ENCODE data around the gene FILIP1L.
"Not testable (repeated sequence)": the region's sequence is repeated elsewhere in the genome, so short reads cannot be mapped to it uniquely, and the experiment has no call there.

The FILIP1L gene

DNA sequence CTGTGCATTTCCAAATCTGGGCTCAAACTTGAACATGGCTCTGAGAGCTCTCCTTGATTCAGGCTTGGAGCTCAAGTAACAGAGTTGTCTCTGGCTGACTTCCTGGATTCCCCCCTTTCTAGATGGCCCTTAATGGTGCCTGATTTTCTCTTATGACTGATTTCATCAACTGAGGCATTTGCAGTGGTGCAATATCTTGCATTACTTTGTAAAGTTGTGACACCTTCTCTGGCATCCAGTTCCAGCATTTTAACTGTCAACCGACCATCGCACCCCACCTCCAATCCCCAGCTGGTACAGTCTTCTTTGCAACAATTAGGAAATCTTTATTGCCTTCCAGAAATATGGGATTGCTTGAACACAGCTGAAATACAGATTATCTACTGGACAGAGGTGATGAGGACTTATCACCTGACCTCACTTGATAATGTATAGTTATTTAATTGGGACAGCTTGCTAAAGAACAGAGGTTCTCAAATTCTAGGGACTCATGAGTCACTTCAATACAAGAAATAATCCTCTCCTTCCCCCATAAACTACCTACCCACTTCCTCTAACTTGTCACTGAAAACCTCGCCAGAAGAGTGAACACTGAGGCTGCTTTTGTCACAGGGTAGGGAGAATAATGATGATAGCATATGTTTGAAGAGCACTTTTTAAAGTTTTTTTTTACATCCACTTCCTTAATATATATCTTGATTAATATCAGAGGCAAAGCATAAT, 41.8 kb downstream of the FILIP1L start:
- no peak for DNase-seq

DNA sequence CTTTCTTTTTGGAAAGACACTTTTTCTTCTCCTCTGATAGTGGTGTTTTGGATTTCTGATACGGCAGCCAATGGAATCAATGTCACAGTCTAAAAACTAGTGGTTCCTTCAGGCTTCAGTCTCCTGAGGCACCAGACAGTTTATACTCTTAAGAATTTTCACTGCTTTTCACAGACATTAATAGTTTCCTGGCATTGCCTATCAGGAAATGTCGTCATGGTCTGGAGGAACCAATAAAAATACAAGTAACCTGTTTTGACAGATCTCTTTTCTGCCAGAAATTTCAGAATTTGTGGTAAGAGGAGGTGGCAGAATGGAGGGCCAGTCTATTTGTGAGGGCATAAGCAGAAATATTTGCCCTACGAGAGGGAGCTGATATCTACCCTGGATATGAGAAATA, 44.8 kb downstream of the FILIP1L start:
- no peak for DNase-seq

DNA sequence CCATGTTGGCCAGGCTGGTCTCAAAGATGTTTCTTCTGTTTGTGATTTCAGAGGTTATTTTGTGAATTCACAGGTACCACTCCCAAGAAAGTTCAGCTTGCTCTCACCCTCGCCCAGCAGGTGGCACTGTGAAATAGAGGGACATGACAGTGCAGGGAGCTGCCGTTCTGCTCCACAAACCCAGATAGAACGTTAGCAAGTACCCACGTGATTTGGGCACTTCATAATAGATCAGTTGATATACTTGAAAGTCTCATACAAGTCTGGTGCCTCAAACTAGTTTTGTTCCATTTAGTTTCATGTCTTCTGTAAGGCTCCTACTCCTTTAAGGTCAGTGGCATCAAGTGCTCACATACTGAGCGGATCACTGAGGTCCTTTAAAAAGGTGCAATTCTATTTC, 45.5 kb downstream of the FILIP1L start:
- DNase-seq, result peak; percentile 91

GRCh38 chr3:100067589-100067988, 46.7 kb downstream of the FILIP1L start:
- DNase-seq, result no peak

- no peak for DNase-seq
These were observed 50.3 kb downstream of the FILIP1L start for GRCh38 chr3:100063929-100064461.

- no peak for DNase-seq
These were observed 51.6 kb downstream of the FILIP1L start for GRCh38 chr3:100062665-100063064.

- DNase-seq, result no peak
These were observed 53.4 kb downstream of the FILIP1L start for GRCh38 chr3:100060685-100061484.

DNA sequence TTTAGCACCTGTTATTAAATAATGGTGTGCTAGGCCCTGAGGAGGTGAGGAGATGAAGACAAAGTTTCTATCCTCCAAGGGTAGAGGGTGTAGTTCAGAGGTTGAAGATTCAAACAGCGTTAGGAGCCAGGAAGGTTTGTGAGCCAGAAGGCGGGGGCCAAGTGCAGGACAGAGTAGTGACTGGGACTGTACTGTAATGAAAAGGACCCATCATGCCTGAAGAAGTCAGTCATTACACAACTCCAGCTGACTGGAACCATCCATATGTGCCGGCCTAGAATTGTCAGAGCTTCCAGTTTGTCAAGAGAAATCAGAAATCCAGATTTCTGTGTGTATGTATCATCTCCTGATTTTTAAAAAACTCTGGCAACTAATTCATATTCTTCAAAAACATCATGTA, 54.8 kb downstream of the FILIP1L start:
- no peak for DNase-seq

DNA sequence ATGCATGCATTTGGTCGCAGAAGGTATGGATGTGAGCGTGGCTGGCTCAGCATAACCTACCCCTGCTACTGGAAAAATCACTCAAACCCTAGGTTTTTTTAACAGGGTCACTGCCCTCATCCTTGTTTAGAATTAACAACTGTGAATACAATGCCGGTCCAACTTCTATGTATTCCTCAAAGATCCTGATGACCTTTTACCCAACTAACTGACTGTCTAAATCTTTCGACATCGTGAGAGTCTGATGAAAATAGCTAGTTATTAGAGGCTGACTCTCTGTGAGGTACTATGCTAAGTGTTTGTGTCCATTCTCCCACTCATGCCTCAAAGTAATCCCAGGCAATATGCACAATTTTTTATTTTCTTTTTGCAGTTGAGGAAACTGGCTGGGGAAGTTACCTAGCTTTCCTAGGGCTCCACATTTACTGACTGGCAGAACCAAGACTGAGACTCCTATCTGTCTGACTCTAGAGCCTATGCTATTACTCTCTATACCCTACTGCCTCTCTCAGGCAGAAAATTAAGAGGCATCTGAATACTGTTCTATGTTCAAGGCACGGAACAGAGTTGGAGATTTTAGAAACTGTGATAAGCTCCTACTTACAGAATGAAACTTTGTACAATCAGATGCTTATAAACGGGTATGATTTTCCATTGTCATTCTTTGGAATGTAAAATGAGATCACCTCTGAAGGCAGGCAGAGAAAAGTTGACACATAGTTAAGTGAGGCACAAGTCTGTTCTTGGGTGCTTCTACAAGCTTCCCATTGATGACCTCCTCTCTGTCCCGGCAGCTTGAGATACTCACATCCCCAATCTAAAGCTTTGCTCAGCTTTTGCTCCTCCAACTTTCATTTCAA, 56.4 kb downstream of the FILIP1L start:
- DNase-seq, result no peak

- no peak for DNase-seq
These were observed 60.2 kb downstream of the FILIP1L start for GRCh38 chr3:100053951-100054620.

DNA sequence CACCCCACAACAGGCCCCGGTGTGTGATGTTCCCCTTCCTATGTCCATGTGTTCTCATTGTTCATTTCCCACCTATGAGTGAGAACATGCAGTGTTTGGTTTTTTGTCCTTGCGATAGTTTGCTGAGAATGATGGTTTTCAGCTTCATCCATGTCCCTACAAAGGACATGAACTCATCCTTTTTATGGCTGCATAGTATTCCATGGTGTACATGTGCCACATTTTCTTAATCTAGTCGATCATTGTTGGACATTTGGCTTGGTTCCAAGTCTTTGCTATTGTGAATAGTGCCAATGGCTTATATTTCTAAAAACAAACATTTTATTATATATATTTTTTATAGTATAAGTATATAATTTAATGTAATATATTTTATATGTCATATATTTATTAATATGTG, 62.8 kb downstream of the FILIP1L start:
- DNase-seq, result not testable (repeated sequence)

DNA sequence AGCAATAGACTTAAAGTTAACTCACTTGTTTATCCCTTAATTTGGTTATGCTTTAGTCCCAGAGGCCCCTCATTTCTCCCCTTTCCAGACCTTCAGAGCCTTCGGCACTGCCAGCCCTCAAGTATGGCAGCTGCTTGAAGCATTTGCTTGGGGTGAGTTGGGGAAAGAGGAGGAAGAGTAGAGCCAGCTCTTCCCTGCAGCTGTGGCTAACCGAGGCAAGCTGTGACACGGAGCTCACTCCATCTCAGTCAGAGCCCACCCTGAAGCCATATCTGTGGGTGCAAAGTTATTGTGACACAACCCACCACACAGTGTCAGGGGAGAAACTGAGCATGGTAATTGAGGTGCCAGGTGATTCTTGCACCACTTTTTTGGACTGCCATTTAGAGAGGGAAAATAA, 66.1 kb downstream of the FILIP1L start:
- no peak for DNase-seq

DNA sequence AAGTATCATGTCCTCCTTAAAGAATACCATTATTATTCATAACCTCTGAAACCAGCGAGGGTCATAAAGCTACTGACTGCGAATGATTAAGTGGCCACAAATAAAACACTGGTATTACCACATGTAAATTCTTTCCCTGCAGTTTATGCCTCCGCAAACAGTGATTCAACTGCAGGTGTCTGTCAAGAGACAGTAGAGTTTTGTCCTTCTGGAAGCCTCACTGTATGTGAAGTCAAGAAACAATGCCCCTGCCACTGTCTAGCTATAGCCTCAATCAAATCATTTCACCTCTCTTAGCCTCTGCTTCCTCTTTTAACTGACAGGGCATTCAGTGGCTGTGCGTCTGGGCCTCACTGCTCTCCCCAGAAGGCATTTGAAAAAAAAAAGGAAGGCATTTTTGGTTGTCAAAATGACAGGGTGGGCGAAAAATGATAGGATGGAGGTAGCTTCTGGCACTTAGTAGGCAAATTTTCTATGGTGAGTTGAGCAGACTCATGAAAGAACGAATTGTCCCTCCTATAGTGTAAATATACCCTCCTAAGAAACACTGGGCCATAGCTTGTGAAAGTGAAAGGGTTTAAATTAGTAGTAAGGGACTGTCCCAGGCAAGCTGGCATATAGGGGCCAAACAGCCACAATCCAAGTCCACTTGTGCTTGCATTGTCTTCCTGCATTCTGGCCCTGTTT, 66.7 kb downstream of the FILIP1L start:
- DNase-seq, result no peak

DNA sequence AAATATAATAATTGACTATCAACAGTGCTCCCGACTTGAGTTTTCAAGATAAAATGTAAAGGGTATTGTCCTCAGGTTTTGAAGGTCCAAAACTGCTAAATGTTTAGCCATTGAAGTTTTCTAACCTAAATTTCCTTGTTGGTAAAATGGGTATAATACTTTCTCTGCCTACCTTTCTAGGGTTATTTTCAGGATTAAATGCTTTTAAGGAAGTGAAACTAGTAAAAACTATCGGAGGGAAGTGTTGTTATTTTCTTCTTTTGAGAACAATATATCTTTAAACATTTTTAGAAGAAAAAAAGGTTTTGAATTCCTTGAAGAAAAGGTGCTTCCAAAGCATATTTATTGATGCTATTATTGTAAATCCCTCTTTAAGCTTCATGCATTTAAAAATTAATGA, 67.3 kb downstream of the FILIP1L start:
- no peak for DNase-seq

GRCh38 chr3:100045696-100046095, 68.6 kb downstream of the FILIP1L start:
- DNase-seq, result no peak

DNA sequence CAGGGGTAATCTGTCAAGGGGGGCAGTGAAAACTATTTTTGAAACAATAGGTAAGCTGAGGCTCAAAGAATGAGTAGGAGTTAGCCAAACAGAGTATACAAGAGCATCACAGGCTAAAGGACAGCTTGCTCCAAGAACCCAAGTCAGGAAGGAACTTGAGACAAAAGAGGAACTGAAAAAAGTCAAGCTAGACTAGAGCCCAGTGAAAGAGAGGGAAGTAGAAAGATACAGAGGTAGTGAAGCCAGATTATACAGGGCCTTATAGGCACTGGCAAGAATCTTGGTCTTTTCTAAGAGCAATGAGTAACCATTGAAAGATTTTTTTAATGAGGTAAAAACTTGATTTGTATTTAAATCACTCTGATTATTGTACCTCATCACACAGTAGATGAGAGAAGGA, 69.9 kb downstream of the FILIP1L start:
- no peak for DNase-seq

GRCh38 chr3:100043271-100043670, 71.0 kb downstream of the FILIP1L start:
- DNase-seq, result no peak

GRCh38 chr3:100042166-100042981, 71.9 kb downstream of the FILIP1L start:
- DNase-seq, result no peak

- DNase-seq, result no peak
These were observed 73.0 kb downstream of the FILIP1L start for GRCh38 chr3:100041328-100041749.

- DNase-seq, result no peak
These were observed 73.7 kb downstream of the FILIP1L start for GRCh38 chr3:100040451-100041225.

Data from NCI-H82 (cell line).